HepG2 (cell line): ENCODE measurements around the gene TSC22D2. TPM values are rescaled to one million over a fixed set of nuclear protein-coding genes. Genes with fewer than 3 reads are reported as not detected.

Source experiments
- ATAC-seq: fragments of 200-7000 bp; cut with Tn5 transposase; 3 replicates; pipeline ENCODE4 v1.9.1; 2020; ENCODE audit warnings: mild to moderate bottlenecking, moderate library complexity
- BruUV-seq: library from RNA; stranded (reverse); fragments of 400-500 nt; replicated peaks from 2 replicates; lab custom pipeline; 2021; lab: Mats Ljungman, UMichigan
- CTCF ChIA-PET: fragments of 300-600 bp; formaldehyde crosslinking; extraction: SDS; loops from one replicate; lab custom pipeline; 2021; ENCODE audit warnings: low total read pairs, inconsistent platforms, low intra/inter-chr PET ratio; lab: Yijun Ruan, JAX
- POLR2A ChIA-PET: fragments of 350-600 bp; sonication (Branson Sonifier 250); formaldehyde crosslinking; loops from one replicate; lab custom pipeline; 2020; ENCODE audit warnings: antibody characterized with exemption, inconsistent platforms; lab: Yijun Ruan, JAX
- DNase-seq: peaks from one replicate; pipeline ENCODE4 v3.0.0-alpha.2; 2015; ENCODE audit warnings: low spot score
- FAIRE-seq: peaks from 3 replicates; lab custom pipeline; 2011; peaks lifted over from hg19 to GRCh38; lab: Jason Lieb, UNC
- H2AFZ ChIP-seq: one replicate; pipeline ENCODE4 v1.6.1; 2011; ENCODE audit warnings: low read length, inconsistent platforms
- H3K27ac ChIP-seq: fragments of 300-600 bp; 3 replicates; pipeline ENCODE4 v1.8.0; 2011; ENCODE audit warnings: mixed run types, mild to moderate bottlenecking, mixed read lengths, low read length, inconsistent platforms; ENCODE audit not compliant: insufficient read depth; ENCODE audit errors: extremely low read length
- H3K27me3 ChIP-seq, 2 experiments: fragments of 200-600 bp in 1 of 2; 2 replicates in 1 of 2; 3 replicates in 1 of 2; pipeline versions ENCODE4 v1.6.0 to v1.8.0; 2011; ENCODE audit warnings: low read length in 2 of 2, mild to moderate bottlenecking in 2 of 2, moderate library complexity in 2 of 2, inconsistent platforms in 1 of 2; ENCODE audit not compliant: insufficient read depth in 2 of 2, control insufficient read depth in 1 of 2
- H3K36me3 ChIP-seq, 2 experiments: fragments of 200-600 bp in 1 of 2; replicated peaks in 1 of 2; 2 replicates in 1 of 2; 3 replicates in 1 of 2; pipeline versions ENCODE4 v1.5.1 to v1.8.0; 2011; ENCODE audit warnings: low read length in 2 of 2, inconsistent platforms in 1 of 2; ENCODE audit not compliant: insufficient read depth in 2 of 2, control insufficient read depth in 1 of 2
- H3K4me1 ChIP-seq: 2 replicates; pipeline ENCODE4 v1.5.1; 2012; ENCODE audit warnings: low read length, inconsistent platforms; ENCODE audit not compliant: insufficient read depth
- H3K4me2 ChIP-seq: 2 replicates; pipeline ENCODE4 v1.6.0; 2011; ENCODE audit warnings: low read depth, low read length, inconsistent platforms
- H3K4me3 ChIP-seq, 3 experiments: fragments of 200-600 bp in 1 of 3; sonication (generic), shearing (Covaris generic) in 1 of 3; replicated peaks in 1 of 3; 2 replicates each; pipeline ENCODE4 v1.5.1; 2011 to 2016; ENCODE audit warnings: low read length in 3 of 3, inconsistent platforms in 2 of 3, low read depth in 2 of 3, mild to moderate bottlenecking in 2 of 3, control low read depth in 1 of 3, mixed read lengths in 1 of 3; ENCODE audit not compliant: insufficient read depth in 1 of 3
- H3K79me2 ChIP-seq: one replicate; pipeline ENCODE4 v1.6.1; 2011; ENCODE audit warnings: low read length, inconsistent platforms; ENCODE audit not compliant: insufficient read depth
- H3K9ac ChIP-seq: 2 replicates; pipeline ENCODE4 v1.6.0; 2011; ENCODE audit warnings: mild to moderate bottlenecking, low read depth, low read length, inconsistent platforms; ENCODE audit not compliant: insufficient read depth
- H3K9me3 ChIP-seq: 2 replicates; pipeline ENCODE4 v1.5.1; 2012; ENCODE audit warnings: mild to moderate bottlenecking, low read length
- H4K20me1 ChIP-seq: 2 replicates; pipeline ENCODE4 v1.6.0; 2011; ENCODE audit warnings: inconsistent platforms, mild to moderate bottlenecking, low read length, moderate library complexity; ENCODE audit not compliant: insufficient read depth
- GABPA ChIP-seq, 2 experiments: IDR thresholded peaks; 2 replicates each; pipeline ENCODE4 v1.6.1; 2011 to 2016; ENCODE audit warnings: low read depth in 2 of 2, low read length in 1 of 2, missing biosample characterization in 1 of 2, missing genetic modification characterization in 1 of 2
- GATAD1 ChIP-seq: IDR thresholded peaks from 2 replicates; pipeline ENCODE4 v1.6.1; 2016; ENCODE audit warnings: missing genetic modification reagents, missing compliant biosample characterization
- KDM2A ChIP-seq: sonication (generic); formaldehyde crosslinking; IDR thresholded peaks from 2 replicates; pipeline ENCODE4 v1.4.0; 2020; ENCODE audit warnings: low read depth, missing genetic modification reagents, borderline replicate concordance
- MAF1 ChIP-seq: sonication (generic); formaldehyde crosslinking; IDR thresholded peaks from 2 replicates; pipeline ENCODE4 v1.5.0; 2020; ENCODE audit warnings: missing genetic modification reagents, borderline replicate concordance
- NFE2 ChIP-seq: sonication (generic); formaldehyde crosslinking; IDR thresholded peaks from 2 replicates; pipeline ENCODE4 v1.4.0; 2020; ENCODE audit warnings: missing genetic modification reagents
- NPAS2 ChIP-seq: sonication (generic); formaldehyde crosslinking; IDR thresholded peaks from 2 replicates; pipeline ENCODE4 v1.8.0; 2022; ENCODE audit warnings: mild to moderate bottlenecking, missing genetic modification reagents, borderline replicate concordance
- ZNF205 ChIP-seq: IDR thresholded peaks from 2 replicates; pipeline ENCODE4 v1.6.1; 2018; ENCODE audit warnings: missing biosample characterization, missing genetic modification reagents
- ZNF234 ChIP-seq: sonication (generic); formaldehyde crosslinking; conservative IDR thresholded peaks from 2 replicates; pipeline ENCODE4 v1.5.1; 2020; ENCODE audit warnings: mild to moderate bottlenecking, missing genetic modification reagents
- WGBS: methylation state at CpG from one replicate; pipeline ENCODE4 v1.1.6; 2017; ENCODE audit warnings: low lambda C conversion rate; 5-methylcytosine and 5-hydroxymethylcytosine counted together
- in situ Hi-C: cut with HindIII; loops from 2 replicates; pipeline ENCODE4 v1.10.0; 2017; ENCODE audit warnings: low pct_unique_long_range_greater_than_20kb; ENCODE audit not compliant: extremely low pct_ligation_motif_present
- intact Hi-C: fragments of 100-400 bp; cut with micrococcal nuclease; formaldehyde crosslinking; loops from one replicate; pipeline ENCODE4 v1.10.0; 2022; ENCODE audit not compliant: unreplicated experiment
- polyA plus RNA-seq, 8 experiments: library from polyadenylated mRNA; depleted of rRNA in 3 of 8; stranded (reverse) in 7 of 8; unstranded in 1 of 8; fragments of >200 nt; fragmentation: Illumina TruSeq in 4 of 8; extraction: Trizol in 4 of 8; gene quantifications; 2 replicates each; pipeline versions ENCODE4 v1.2.1 to v1.2.3, GENCODE V29; 2011 to 2016; ENCODE audit warnings: low read depth in 4 of 8, missing spikeins in 1 of 8, mixed read lengths in 1 of 8; ENCODE audit not compliant: insufficient read depth in 1 of 8
- total RNA-seq, 5 experiments: library from RNA; depleted of rRNA; stranded (reverse); fragments of >200 nt; fragmentation: Illumina TruSeq; extraction: Trizol; gene quantifications; 2 replicates each; pipeline ENCODE4 v1.2.3, GENCODE V29; 2016; ENCODE audit warnings: low read depth in 1 of 5
- TF ChIP-seq, protein P1 (sequence below): IDR thresholded peaks from 2 replicates; pipeline ENCODE4 v1.6.1; 2016
- TF ChIP-seq, protein P2 (sequence below): sonication (generic); formaldehyde crosslinking; IDR thresholded peaks from 2 replicates; pipeline ENCODE4 v1.4.0; 2020; ENCODE audit warnings: missing genetic modification reagents
- TF ChIP-seq, protein P3 (sequence below): sonication (generic); formaldehyde crosslinking; IDR thresholded peaks from 2 replicates; pipeline ENCODE4 v1.8.0; 2022; ENCODE audit warnings: missing genetic modification reagents, mild to moderate bottlenecking, moderate library complexity, borderline replicate concordance
- TF ChIP-seq, protein P4 (sequence below): sonication (generic); formaldehyde crosslinking; conservative IDR thresholded peaks from 2 replicates; pipeline ENCODE4 v1.4.0; 2020; ENCODE audit warnings: missing genetic modification reagents

Gene TSC22D2
- total and polyA plus RNA-seq, 2 of the 13 experiments (the other 11 are each of a cell fraction or from before 2014, with no cell fraction given) = 4.6 to 8.2 TPM

DNA sequence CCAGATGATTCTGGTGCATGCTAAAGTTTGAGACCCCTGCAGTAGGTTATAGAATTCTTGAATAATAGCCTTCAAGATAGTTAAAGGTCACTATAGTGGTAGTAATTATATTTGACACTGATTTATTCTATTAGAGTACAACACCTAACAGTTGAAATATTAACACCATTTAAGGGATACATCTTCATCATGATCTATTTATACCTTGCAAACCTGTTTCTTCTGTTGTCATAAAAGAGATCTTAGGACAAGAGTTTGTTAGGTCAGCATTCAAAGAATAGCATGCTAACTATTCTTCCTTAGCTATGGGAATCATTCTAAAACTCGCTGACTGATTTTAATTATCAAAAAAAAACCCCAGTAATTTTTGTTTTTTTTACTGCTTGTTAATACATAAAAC, 46.5 kb downstream of the TSC22D2 start:
- H3K4me3 ChIP-seq = no peak overlapping the region
- H2AFZ ChIP-seq = no peak overlapping the region
- POLR2A ChIA-PET = no interaction called here
- CTCF ChIA-PET = no interaction called here
- no peak for FAIRE-seq
- 97% methylated on average over 1 of the region's 1 CpG for WGBS
- H3K27ac ChIP-seq = no peak overlapping the region
- H4K20me1 ChIP-seq = peaks cover 3% of the 10 kb centered on the region; the same call in 1 of the 2 replicates
- DNase-seq = no peak
- H3K4me1 ChIP-seq = peaks cover 4% of the 10 kb centered on the region; the same call in 1 of the 2 replicates
- no peak overlapping the region for H3K4me2 ChIP-seq
- intact Hi-C loops = no loop called here
- H3K27me3 ChIP-seq = no peaks in the 10 kb centered on the region
- ATAC-seq = no peak
- no peaks in the 10 kb centered on the region for H3K9me3 ChIP-seq
- no peak for TF ChIP-seq GATAD1 (CRISPR knock-in tag)
- TF ChIP-seq MAF1 (CRISPR knock-in tag) = no peak
- TF ChIP-seq NFE2 = no peak
- TF ChIP-seq GABPA (IDR thresholded peaks at IDR 0.05; ENCODE audit: low read depth, low read length) = no peak
- TF ChIP-seq GABPA (CRISPR knock-in tag; IDR thresholded peaks at IDR 0.05; ENCODE audit: low read depth) = no peak
- TF ChIP-seq KDM2A = no peak
- H3K36me3 ChIP-seq = peaks cover 4 to 25% of the 10 kb centered on the region in 2 experiments
- no peak overlapping the region for H3K9ac ChIP-seq
- peaks cover 5% of the 10 kb centered on the region for H3K79me2 ChIP-seq
- in situ Hi-C loops = no loop called here
- no TSS peak for BruUV-seq

DNA sequence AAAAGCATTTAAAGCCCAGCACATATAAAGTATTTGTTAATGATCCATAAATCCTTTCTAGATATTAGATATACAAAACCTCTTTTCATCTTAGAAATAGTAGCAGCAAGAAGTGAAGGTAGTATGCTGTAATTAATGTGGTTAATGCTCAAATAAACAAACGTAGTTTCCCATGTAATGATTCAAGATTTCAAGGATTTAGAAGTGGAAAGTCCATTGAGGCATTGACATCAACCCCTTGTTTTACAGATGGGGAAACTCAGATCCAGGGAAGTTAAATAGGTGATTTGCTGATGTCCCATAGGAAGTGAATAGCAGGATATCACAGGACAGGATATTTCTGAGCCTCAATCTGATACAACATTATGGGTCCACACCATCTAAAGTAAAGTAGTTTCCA, 47.2 kb downstream of the TSC22D2 start:
- no peaks in the 10 kb centered on the region for H3K9me3 ChIP-seq
- in situ Hi-C loops = no loop called here
- H3K4me1 ChIP-seq = peaks cover 4% of the 10 kb centered on the region; the same call in 1 of the 2 replicates
- no peak overlapping the region for H3K4me2 ChIP-seq
- no peaks in the 10 kb centered on the region for H3K27me3 ChIP-seq
- H3K36me3 ChIP-seq = peaks cover 4 to 28% of the 10 kb centered on the region in 2 experiments
- H2AFZ ChIP-seq = no peak overlapping the region
- intact Hi-C loops = no loop called here
- H3K4me3 ChIP-seq = no peak overlapping the region
- H4K20me1 ChIP-seq = peaks cover 3% of the 10 kb centered on the region; the same call in 1 of the 2 replicates
- no peak for DNase-seq
- no peak overlapping the region for H3K27ac ChIP-seq
- H3K79me2 ChIP-seq = peaks cover 5% of the 10 kb centered on the region
- no peak for FAIRE-seq
- whole genome bisulfite sequencing = 90% methylated on average over 1 of the region's 1 CpG
- no TSS peak for BruUV-seq
- POLR2A ChIA-PET = no interaction called here
- CTCF ChIA-PET = no interaction called here
- no peak for ATAC-seq
- no peak overlapping the region for H3K9ac ChIP-seq
- TF ChIP-seq NPAS2 (CRISPR knock-in tag) (no peak), ZNF205 (CRISPR knock-in tag) (no peak), ZNF234 (CRISPR knock-in tag) (no peak)
- TF ChIP-seq, protein P1, sequence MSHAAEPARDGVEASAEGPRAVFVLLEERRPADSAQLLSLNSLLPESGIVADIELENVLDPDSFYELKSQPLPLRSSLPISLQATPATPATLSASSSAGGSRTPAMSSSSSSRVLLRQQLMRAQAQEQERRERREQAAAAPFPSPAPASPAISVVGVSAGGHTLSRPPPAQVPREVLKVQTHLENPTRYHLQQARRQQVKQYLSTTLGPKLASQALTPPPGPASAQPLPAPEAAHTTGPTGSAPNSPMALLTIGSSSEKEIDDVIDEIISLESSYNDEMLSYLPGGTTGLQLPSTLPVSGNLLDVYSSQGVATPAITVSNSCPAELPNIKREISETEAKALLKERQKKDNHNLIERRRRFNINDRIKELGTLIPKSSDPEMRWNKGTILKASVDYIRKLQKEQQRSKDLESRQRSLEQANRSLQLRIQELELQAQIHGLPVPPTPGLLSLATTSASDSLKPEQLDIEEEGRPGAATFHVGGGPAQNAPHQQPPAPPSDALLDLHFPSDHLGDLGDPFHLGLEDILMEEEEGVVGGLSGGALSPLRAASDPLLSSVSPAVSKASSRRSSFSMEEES (CRISPR knock-in tag) = no peak
- TF ChIP-seq, protein P2, sequence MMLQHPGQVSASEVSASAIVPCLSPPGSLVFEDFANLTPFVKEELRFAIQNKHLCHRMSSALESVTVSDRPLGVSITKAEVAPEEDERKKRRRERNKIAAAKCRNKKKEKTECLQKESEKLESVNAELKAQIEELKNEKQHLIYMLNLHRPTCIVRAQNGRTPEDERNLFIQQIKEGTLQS (CRISPR knock-in tag) = no peak
- TF ChIP-seq, protein P3, sequence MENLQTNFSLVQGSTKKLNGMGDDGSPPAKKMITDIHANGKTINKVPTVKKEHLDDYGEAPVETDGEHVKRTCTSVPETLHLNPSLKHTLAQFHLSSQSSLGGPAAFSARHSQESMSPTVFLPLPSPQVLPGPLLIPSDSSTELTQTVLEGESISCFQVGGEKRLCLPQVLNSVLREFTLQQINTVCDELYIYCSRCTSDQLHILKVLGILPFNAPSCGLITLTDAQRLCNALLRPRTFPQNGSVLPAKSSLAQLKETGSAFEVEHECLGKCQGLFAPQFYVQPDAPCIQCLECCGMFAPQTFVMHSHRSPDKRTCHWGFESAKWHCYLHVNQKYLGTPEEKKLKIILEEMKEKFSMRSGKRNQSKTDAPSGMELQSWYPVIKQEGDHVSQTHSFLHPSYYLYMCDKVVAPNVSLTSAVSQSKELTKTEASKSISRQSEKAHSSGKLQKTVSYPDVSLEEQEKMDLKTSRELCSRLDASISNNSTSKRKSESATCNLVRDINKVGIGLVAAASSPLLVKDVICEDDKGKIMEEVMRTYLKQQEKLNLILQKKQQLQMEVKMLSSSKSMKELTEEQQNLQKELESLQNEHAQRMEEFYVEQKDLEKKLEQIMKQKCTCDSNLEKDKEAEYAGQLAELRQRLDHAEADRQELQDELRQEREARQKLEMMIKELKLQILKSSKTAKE (CRISPR knock-in tag) = no peak
- TF ChIP-seq, protein P4, sequence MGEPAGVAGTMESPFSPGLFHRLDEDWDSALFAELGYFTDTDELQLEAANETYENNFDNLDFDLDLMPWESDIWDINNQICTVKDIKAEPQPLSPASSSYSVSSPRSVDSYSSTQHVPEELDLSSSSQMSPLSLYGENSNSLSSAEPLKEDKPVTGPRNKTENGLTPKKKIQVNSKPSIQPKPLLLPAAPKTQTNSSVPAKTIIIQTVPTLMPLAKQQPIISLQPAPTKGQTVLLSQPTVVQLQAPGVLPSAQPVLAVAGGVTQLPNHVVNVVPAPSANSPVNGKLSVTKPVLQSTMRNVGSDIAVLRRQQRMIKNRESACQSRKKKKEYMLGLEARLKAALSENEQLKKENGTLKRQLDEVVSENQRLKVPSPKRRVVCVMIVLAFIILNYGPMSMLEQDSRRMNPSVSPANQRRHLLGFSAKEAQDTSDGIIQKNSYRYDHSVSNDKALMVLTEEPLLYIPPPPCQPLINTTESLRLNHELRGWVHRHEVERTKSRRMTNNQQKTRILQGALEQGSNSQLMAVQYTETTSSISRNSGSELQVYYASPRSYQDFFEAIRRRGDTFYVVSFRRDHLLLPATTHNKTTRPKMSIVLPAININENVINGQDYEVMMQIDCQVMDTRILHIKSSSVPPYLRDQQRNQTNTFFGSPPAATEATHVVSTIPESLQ = no peak
